ENCODE data around the gene MAP7D2. TPM values are rescaled to one million over a fixed set of nuclear protein-coding genes. Genes with fewer than 3 reads are reported as not detected.
"Not testable (repeated sequence)": the region's sequence is repeated elsewhere in the genome, so short reads cannot be mapped to it uniquely, and the experiment has no call there.

The MAP7D2 gene
- total RNA-seq, 1 experiment from 2014 or later = 0.19 TPM

DNA sequence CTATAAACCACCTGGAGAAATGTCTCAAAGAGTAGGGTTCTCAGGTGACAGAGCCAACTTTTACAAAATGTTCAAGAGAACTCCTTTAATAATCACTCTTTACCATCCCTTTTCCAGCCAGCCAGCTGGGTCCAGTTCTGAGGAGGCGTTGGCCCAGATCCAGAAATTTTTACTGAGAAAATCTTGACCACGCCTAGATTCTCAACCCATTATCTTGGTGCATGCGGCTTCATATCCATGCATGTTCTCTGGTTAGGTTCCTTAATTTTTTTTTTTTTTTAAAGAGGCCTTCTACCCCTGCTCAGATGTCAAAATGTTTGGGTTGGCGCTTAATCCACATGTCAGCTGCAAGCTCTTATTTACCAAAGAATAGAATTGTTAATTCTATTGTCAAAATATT lies 12.0 kb upstream of the MAP7D2 start:
- ChIA-PET POLR2A (interaction anchor here (0.6 to 4.9 kb wide), 4 partner anchors 10 to 581 kb away, joined by 3 to 47 read pairs (median 4); partner anchors contain the start of gene EIF1AX), CTCF (interaction anchor here (0.7 to 5.0 kb wide), 6 partner anchors 9 to 224 kb away, joined by 3 to 18 read pairs (median 5); no protein-coding TSS in a partner anchor)
- Mint-ChIP-seq H3K4me3 (ENCODE audit: unreplicated experiment) (no peak overlapping the region), H3K27ac (ENCODE audit: low read depth, unreplicated experiment) (no peak overlapping the region), H3K4me1 (ENCODE audit: insufficient read depth, unreplicated experiment) (peaks cover 14% of the 10 kb centered on the region), H3K9me3 (ENCODE audit: unreplicated experiment) (no peaks in the 10 kb centered on the region), H3K36me3 (ENCODE audit: insufficient read depth, unreplicated experiment) (peaks cover 73% of the 10 kb centered on the region), H3K27me3 (ENCODE audit: insufficient read depth, unreplicated experiment) (no peaks in the 10 kb centered on the region)
- no peak for TF ChIP-seq CTCF (IDR thresholded peaks at IDR 0.05; ENCODE audit: unreplicated experiment)
- BruUV-seq (replicated peaks) = no TSS peak
- intact Hi-C loops (cut with micrococcal nuclease) = loop anchor here (10.0 kb wide), 1 partner anchor 534 kb away; no protein-coding TSS in a partner anchor
- peak; percentile 39 for DNase-seq (ENCODE audit: unreplicated experiment)

DNA sequence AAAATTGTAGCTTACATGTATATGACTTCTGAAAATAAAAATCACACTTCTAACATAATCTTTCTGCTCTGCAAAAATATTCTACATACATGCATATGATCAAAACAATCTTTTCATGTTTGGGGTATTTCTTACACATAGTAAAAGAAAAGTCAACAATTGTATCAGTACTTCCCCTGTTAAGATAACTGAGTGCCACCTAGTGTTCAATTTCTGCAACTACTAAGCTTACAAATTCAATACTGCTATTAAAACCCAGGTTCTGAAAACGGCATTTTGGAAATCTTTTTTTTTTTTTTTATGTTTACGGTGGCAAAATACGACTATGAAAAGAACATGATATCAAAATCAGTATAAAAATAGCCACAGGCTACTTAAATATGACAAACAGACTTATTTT lies 10.7 kb upstream of the MAP7D2 start:
- H3K9me3 Mint-ChIP-seq (ENCODE audit: unreplicated experiment); H3K27me3 Mint-ChIP-seq (ENCODE audit: insufficient read depth, unreplicated experiment); POLR2A ChIA-PET; DNase-seq (ENCODE audit: unreplicated experiment); H3K27ac Mint-ChIP-seq (ENCODE audit: low read depth, unreplicated experiment); H3K4me3 Mint-ChIP-seq (ENCODE audit: unreplicated experiment): not testable (repeated sequence)
- TSS peak; percentile 48 for BruUV-seq (replicated peaks)
- intact Hi-C loops (cut with micrococcal nuclease) = loop anchor here (10.0 kb wide), 1 partner anchor 533 kb away; no protein-coding TSS in a partner anchor
- Mint-ChIP-seq H3K4me1 (ENCODE audit: insufficient read depth, unreplicated experiment) (peaks cover 14% of the 10 kb centered on the region), H3K36me3 (ENCODE audit: insufficient read depth, unreplicated experiment) (peaks cover 70% of the 10 kb centered on the region)
- CTCF ChIA-PET = interaction anchor here (2.1 to 5.0 kb wide), 2 partner anchors 12 to 222 kb away, joined by 8 to 18 read pairs; no protein-coding TSS in a partner anchor
- peak; percentile 27 for TF ChIP-seq CTCF (IDR thresholded peaks at IDR 0.05; ENCODE audit: unreplicated experiment)

DNA sequence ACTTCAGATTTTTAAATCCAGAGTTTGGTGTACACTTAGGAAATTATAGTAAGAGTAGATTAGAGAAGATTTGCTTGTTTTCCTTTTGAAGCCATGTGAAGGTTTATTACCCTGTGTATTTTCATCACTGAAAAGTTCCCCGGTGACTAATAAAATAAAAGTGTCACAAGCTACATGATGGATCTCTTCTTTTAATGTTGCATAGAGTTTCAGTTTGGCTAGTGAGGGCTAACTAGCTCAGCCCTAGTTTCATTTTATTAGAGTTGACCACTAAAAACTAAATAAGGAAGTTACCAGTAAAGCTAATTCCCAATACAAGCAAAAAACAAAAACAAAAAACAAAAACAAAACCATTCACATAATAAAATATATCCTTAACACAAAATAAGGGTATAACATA lies 10.1 kb upstream of the MAP7D2 start:
- H3K36me3 Mint-ChIP-seq (ENCODE audit: insufficient read depth, unreplicated experiment) = peaks cover 64% of the 10 kb centered on the region
- BruUV-seq (replicated peaks); CTCF ChIA-PET; H3K9me3 Mint-ChIP-seq (ENCODE audit: unreplicated experiment); POLR2A ChIA-PET; DNase-seq (ENCODE audit: unreplicated experiment); H3K27ac Mint-ChIP-seq (ENCODE audit: low read depth, unreplicated experiment); H3K27me3 Mint-ChIP-seq (ENCODE audit: insufficient read depth, unreplicated experiment); H3K4me3 Mint-ChIP-seq (ENCODE audit: unreplicated experiment): not testable (repeated sequence)
- H3K4me1 Mint-ChIP-seq (ENCODE audit: insufficient read depth, unreplicated experiment) = peaks cover 14% of the 10 kb centered on the region
- intact Hi-C loops (cut with micrococcal nuclease) = loop anchor here (10.0 kb wide), 1 partner anchor 532 kb away; no protein-coding TSS in a partner anchor

GRCh38 chrX:20124964-20125363 lies 8.3 kb upstream of the MAP7D2 start:
- DNase-seq (ENCODE audit: unreplicated experiment) = no peak
- no TSS peak for BruUV-seq (replicated peaks)
- POLR2A ChIA-PET = no interaction called here
- H3K9me3 Mint-ChIP-seq (ENCODE audit: unreplicated experiment) = no peaks in the 10 kb centered on the region
- CTCF ChIA-PET = no interaction called here
- H3K4me3 Mint-ChIP-seq (ENCODE audit: unreplicated experiment) = no peak overlapping the region
- intact Hi-C loops (cut with micrococcal nuclease) = loop anchor here (10.0 kb wide), 1 partner anchor 530 kb away; no protein-coding TSS in a partner anchor
- H3K4me1 Mint-ChIP-seq (ENCODE audit: insufficient read depth, unreplicated experiment) = peaks cover 9% of the 10 kb centered on the region
- peaks cover 48% of the 10 kb centered on the region for H3K36me3 Mint-ChIP-seq (ENCODE audit: insufficient read depth, unreplicated experiment)
- no peak for TF ChIP-seq CTCF (IDR thresholded peaks at IDR 0.05; ENCODE audit: unreplicated experiment)
- no peak overlapping the region for H3K27ac Mint-ChIP-seq (ENCODE audit: low read depth, unreplicated experiment)
- no peaks in the 10 kb centered on the region for H3K27me3 Mint-ChIP-seq (ENCODE audit: insufficient read depth, unreplicated experiment)
